Pulmonary artery endothelial cell (primary cell): ENCODE data around the gene GLB1L2. TPM values are rescaled to one million over a fixed set of nuclear protein-coding genes. Genes with fewer than 3 reads are reported as not detected.

Experiments used
- DNase-seq: peaks from one replicate; pipeline ENCODE4 v3.0.0-alpha.2; 2011; ENCODE audit warnings: low read depth, low spot score
- total RNA-seq: library from RNA; depleted of rRNA; stranded (reverse); fragments of >200 nt; gene quantifications from 2 replicates; pipeline ENCODE4 v1.2.3, GENCODE V29; 2014

The GLB1L2 gene
- total RNA-seq, 1 donor from 2014 or later: 0.59 TPM

DNA sequence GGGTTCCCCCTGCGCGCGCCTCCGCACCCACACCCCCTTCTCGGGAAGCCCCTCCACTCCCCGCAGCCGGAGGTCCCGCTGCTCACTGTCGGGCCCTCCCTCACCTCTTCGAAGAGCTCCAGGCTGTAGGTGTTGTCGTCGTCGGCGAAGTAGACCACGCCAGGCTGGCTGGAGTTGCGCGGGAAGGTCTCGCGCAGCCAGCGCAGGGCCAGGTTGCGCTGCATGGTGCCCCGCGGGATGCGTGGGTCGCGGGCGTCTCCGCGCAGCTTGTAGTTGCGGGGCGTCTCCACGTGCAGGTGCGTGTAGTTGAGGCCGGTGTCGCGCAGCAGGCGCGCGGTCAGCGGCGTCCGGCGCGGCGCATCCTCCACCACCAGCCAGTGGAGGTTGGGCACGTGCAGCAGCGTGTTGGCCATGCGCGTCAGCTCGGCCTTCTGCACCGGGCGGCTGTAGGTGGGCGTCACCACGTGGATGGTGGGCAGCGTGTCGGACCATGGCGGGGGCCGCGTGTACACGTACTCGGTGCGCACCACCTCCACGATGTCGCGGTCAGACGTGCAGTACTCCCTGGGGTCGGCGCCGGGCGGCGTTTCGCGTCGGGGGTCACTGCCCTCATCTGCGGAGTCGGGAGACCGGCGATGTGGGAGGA, 51.9 kb downstream of the GLB1L2 start:
- no peak for DNase-seq

DNA sequence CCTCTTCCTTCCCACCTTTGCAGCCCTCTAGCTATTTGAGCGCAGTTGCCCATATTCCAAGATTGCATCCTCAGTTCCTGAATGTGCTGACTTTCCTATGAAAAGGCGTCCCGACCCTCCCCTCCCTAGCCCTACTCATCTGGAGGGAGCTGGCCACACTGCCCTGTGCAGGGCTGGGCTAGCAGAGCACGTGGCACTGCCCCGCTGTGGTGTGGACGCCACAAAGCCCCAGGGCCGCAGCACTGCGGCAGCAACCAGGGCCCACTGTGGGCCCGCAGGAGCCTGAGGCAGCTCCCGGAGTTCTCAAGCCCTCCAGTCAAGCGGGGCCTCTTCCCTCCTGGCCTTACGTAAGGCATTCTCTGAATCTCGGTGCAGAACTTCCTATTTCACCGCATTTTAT, 52.6 kb downstream of the GLB1L2 start:
- DNase-seq: no peak

DNA sequence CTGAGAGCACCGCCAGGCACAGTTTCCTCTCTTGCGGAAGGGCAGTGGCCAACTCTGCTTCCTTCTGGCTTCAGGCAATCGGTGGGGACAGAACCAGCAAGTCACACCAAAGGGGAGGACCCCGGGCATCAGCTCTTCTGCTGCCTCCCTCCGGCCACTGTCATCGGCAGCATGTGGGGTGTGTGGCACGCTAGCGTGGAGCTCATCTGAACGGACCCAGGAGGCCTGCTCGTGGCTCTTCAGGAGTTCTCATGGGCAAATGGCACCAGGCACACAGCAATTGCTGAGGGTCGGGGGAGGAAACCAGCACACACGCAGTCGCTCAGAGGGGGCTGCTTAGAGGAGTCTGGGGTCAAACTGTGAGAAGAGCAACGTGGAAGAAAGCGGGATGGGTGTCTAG, 53.4 kb downstream of the GLB1L2 start:
- DNase-seq: no peak

DNA sequence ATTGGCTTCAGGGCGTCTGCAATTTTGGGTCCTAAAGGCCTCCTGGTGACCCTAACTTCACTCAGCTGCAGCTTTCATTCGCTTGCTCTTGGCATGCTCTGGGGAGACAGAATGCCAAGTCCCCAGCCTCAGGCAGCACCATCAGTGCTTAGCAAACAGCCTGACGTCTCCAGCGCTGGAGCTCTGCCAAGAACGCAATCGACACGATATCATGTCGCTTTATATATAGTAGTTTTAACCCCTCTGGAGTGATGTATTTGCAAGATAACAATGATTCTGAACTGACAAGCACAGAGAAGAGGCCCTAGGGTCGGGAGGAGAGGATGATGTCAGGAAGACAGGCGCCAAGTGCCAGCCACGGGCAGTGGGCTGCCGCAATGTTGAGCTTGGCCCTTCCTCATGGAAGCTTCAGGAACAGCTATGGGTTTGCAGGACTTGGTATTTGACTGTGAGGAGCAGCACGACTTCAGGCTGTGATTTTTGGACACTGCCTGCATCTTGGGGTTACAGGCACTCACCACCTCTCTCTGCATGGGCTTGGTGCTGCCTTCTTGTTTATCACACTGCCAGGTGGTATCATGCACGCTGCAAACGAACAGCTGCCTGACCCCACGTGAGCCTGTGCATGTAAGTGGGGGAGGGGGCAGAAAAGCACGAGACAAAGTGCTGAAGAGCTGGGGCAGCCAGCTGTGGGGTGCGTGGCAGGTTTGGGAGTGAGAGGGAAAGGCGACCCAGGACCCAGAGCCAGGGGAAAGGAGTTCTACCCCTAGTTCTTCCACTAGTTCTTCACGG, 54.2 kb downstream of the GLB1L2 start:
- no peak for DNase-seq

DNA sequence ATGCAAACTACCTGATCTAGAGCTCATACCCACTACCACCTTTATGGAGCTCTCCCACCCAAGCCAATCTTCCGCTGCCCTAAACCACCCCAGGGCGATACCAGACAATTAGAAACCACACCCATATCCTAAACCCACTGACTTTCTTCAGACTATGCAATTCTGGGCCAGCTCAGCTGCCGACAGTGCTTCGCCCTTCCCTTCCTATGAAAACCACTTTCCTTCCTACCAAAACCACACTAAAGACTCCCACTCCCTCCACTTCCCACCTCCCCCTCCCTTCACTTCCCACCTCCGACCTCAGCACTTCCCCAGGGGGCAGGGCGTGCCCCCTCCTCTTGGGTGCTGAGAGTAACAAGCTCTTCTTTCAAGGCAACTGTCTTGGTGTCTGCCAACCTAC, 55.2 kb downstream of the GLB1L2 start:
- no peak for DNase-seq

DNA sequence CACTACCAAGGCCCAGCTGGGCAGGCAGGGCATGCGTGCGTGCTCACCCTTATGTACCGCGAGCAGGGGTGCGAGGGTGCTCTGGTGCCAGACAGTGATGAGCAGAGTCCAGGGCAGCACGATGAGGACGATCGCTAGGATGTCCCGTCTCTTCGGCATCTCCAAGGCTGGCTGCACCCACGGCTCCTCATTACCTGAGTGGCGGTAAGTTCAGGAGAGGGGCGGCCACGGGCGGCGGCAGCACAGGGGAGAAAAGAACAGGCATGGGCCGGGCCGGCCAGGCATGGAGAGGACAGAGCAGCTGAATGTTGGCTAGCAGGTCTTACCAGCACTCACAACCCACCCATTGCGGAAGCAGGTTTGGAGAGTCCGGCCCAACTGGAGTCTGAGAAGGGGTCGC, 55.7 kb downstream of the GLB1L2 start:
- DNase-seq: no peak

DNA sequence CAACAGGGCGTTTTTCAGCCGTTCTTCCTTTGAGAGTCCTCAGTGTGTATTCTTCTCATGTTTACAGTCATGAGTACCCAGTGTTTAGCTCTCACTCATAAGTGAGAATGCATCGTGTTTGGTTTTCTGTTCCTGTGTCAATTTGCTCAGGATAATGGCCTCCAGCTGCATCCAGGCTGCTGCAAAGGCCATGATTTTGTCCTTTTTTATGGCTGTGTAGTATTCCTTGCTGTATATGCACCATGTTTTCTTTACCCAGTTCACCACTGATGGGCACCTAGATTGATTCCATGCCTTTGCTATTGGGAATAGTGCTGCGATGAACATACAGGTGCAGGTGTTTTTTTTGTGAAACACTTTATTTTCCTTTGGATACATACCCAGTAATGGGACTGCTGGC, 56.8 kb downstream of the GLB1L2 start:
- no peak for DNase-seq

DNA sequence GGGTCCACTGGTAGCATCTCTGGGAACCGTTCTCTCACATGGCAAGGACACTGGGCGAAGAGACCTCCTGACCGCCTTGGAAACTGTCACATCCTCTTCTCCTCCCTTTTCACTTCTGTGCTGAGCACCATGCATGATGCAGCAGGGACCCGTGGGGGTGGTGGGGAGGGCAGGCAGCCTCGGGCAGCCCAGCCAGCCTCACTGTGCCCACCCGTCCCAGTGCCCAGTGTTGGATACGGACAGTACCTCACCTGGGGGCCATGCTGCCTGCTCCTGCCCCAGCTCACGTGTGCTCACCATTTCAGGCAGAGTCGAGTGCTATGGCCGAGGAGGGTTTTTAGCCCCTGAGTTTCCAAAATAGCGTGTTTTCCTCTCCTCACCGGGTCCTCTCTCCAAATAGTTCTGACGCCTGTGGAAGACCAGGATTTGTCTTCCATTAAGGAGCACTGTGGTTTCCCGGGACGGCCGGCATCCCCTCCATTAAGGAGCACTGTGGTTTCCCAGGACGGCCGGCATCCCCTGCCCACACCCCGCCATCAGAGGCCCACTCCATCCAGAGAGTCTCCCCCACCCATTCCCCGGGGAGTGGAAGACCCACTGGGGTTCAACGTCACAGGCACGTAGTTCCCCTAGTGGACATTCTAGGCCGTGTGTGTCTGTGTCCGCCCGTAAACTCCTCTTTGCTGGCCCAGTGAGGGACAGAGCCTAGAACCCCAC, 57.8 kb downstream of the GLB1L2 start:
- no peak for DNase-seq

DNA sequence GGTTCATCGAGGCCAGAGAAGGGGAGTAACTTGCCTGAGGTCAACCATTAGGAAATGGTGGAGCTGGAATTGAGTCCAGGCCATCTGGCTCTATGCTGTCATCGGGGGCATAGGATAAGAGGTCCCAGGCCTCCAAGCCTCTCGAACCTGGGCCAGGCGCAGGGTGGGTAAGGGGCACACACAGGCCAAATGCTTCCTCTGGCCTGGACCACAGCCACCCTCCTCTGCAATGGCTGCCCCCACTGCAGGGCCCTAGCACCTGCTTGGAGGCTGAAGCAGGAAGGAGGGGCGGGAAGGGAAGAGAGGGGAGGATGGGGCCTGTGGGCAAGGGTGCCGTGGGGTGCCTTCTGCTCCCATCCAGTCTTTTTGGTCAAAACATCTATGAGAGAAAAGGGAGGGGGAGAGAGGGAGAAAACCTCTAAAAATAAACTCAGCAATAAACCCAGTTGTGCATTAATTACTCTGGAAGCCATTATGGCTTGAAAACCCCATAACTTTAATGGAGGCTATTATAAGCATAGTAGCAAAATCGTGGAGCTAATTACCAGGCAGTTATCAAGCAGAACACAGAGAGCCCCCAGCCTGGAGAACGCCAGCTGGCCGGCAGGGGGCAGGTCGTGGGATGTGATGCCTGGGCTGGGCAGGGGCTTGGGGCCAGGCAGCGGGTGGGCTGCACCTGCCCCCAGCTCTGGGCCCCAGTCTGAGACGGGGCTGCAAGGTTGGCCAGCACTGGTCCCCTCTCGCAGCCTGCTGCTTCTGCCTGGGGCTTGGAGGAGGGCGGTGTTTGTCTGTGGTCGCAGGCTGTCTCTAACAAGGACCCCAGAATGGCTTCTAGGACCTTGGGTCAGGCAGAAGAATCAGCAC, 59.1 kb downstream of the GLB1L2 start:
- no peak for DNase-seq

DNA sequence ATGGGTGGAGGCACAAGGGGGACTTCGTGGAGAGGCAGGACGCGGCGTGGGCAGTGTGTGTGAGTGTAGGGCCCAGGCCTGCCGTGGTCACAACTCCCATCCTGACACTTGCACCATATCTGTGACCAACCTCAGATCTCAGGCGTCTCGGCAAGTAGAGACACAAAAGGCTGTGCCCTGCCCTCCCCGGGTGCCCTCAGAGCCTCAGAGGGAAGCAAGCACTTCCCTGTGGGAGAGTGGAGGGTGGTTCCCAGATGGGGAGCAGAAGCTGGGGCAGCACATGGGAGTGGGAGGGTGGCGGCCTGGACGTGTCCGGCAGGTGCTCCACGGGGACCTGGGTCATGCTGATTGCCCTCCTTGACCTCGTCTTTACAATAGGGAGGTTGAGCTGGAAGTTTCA, 59.9 kb downstream of the GLB1L2 start:
- no peak for DNase-seq

DNA sequence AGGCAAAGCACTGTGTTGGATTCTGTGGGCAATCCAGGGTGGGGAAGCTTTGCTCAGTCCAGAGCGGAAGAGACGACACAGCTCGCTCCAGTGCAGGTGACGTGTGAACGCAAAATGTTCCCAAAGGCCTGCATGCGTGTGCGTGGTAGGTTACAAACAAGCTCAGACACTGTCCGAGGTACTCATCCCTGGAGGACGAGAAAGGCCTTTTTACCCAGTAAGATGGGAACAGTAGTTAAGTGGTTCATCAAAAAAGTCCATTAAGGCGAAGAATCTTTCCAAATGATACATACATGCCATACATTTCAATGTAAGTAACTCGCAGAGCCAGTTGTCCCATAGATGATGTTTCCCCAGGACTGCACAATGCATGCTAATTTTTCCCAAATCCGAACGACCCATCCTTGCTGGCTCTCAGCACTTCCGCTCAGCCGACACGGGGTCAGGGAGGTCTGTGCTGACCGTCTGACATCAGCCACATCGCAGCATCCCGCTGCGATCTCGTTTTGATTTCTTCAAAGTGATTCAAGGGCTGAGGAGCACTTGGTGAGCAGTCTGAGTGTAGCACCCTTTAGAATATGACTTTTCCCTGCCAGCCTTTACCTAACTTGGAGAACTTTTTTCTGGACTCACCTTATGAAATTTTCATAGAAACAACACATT, 61.3 kb downstream of the GLB1L2 start:
- DNase-seq: no peak

DNA sequence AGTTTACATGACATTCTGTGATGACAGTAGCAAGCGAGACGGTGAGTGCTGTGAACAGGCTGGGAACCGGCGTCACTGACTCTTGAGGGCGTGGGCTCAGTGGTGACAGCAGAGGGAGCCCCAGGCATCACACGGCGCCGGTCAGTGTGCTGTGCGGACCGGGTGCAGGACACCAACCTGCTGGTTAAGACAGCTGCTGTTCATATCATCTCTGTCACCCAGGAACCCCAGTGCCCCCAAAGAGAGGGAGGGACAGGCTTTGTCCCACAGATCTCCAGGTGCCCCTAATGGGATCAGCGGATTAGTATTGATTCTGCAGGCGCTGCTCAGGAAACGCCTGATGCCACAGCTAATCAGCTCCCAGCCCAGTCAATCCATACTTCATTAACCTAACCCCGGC, 61.9 kb downstream of the GLB1L2 start:
- no peak for DNase-seq

DNA sequence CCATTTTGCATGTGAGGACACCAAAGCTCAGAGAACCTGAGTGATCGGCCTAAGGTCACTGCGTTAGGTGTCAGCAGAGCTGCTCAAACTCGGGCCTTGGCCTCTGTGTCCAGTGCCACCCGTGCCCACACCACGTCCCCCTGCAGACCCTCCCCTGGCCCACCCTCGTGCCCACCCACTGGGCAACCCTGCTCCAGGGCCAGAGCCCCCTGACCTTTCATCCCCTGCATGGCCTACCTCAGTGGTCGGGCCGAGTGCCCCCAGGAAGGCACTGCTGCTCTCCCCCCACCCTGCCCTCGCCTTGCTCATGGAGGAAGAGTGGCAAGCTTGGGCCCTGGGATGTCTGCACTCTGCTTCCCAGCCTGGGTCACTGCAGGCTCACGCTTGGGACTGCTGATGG, 62.5 kb downstream of the GLB1L2 start:
- DNase-seq: no peak

DNA sequence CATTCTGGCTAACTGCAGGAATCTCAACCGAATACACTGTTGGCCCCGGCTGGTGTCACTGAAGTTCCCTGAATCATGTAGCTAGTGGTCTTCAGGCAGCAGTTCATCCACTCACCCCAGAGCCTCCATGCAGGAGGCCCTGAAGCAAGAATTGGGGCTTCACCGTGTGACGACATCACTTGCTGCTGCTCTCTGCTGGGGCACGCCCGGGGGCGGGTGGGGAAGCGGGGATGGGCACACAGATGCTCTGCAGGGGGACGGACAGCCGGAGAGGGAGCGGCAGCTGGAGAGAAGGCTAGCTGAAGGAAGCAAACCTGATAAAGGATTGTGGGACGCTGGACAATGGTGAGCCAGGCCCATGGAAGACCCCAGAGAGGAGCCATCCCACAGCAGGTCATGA, 63.2 kb downstream of the GLB1L2 start:
- DNase-seq: no peak

DNA sequence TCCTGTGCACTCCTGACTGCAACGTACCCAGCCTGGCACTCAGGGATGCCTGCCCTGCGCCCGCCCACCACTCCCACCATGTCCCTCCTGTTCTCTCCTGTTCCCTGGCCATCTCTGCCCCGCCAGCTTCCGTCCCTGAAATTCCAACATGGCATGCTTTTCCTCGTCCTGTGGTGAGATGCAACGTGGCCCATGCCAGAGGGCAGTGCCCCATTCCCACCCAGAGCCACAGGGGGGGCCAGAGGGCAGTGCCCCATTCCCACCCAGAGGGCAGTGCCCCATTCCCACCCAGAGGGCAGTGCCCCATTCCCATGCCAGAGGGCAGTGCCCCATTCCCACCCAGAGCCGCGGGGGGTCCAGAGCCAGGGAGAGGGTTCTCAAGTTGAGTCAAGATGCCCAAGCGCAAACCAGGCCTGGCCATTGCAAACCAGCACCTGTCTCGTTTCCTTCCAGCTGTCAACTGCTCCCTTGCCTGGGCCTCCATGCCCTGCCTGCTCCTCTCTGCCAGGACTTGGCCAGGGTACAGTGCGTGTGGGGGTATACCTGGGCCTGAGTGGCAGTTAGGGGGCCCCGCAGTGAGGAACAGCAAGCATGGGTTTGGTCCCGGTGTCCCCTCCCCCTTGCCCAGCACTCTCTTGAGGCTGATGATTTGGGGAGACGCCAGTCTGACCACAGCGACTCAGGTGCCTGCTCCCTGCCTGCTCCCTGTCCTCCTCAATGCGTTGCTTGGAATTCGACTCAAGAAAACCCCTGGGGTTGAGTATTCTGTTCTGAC, 65.7 kb downstream of the GLB1L2 start:
- no peak for DNase-seq

DNA sequence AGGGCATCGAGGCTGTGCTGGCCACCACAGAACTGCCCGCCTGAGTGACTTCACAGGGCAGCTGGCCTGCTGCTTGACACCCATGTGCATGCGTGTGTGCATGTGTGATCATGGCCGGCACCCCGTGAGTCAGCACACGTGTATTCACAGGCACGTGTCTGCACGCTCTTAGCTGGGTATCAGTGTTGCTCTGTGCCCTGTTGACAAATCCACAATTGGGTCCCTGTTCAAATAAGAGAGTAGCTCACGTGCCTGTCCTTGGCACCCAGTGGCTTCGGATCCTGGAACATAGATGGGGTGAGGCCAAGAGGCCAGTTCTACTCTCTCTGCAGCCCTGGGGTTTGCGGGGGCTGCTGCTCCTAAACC, 66.3 kb downstream of the GLB1L2 start:
- no peak for DNase-seq

DNA sequence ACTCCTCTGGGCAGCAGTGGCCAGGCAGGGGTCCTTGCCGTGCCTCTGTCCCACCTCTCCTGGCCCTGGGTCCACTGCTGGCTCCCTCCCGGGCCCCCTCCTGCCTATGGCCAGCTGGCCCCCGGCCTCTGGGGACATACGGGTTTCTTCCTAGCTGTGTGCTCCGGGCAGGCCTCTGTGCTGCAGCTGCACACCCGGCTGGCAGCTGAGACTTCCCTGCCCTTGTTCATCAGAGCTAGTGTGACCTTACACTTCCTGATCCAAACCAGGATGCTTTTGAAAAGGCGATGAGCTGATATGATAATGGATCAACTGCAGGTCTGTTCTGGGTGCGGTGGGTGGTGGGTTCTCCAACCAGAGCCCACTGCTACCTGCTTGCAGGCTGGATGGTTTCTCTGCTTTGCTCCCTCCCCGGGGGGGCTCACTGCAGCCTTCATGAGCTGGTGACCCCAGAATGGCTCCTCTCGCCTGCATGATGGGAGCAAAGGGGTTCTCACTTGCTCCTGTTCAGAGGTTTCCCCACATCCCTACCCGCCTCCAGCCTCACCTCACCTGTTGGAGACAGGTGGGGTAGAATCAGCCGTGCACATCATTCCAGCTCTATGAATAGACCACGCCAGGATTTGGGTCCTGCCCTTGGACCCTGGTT, 67.0 kb downstream of the GLB1L2 start:
- DNase-seq: no peak

DNA sequence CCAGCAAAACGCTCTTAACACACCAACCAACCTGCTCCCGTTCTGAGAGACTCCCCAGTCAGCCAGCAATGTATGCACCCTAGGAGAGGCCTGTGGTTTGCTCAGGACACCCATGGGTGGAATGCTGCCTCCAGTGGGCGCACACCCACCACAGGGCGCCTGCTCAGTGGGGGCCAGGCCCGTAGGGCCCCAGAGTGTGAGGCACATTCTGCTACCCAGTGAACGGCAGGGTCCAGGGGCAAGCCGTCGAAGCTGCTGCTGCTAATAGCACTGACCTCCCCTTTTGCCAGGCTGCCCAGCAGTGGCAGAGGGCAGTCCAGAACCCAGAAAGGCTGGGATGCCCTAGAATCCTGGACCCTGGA, 67.5 kb downstream of the GLB1L2 start:
- no peak for DNase-seq

DNA sequence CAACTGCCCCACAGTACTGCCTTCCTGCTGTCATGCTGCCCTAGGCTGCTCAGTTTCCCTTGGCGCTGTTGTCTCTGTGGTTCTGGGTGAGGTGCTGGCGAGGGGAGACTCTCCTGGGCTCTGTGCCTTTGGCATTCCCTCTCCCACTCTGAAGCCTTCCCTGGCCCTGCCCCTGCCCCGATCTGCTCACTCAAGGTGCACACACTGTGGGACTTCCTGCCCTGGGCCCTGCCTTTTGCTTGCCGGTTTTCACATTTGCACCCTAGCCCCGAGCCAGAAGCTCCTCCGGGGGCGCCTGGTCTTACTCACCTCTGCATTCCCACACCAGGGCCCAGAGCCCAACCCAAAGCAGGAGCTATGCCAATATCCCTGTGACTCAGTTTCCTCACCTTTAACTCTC, 68.2 kb downstream of the GLB1L2 start:
- no peak for DNase-seq
